Smooth muscle cell of the brain vasculature (primary cell): ENCODE measurements around the gene U2AF2.

Source experiments
- DNase-seq: peaks from one replicate; pipeline ENCODE4 v3.0.0-alpha.2; 2012; ENCODE audit warnings: low read depth, low spot score

The U2AF2 gene

DNA sequence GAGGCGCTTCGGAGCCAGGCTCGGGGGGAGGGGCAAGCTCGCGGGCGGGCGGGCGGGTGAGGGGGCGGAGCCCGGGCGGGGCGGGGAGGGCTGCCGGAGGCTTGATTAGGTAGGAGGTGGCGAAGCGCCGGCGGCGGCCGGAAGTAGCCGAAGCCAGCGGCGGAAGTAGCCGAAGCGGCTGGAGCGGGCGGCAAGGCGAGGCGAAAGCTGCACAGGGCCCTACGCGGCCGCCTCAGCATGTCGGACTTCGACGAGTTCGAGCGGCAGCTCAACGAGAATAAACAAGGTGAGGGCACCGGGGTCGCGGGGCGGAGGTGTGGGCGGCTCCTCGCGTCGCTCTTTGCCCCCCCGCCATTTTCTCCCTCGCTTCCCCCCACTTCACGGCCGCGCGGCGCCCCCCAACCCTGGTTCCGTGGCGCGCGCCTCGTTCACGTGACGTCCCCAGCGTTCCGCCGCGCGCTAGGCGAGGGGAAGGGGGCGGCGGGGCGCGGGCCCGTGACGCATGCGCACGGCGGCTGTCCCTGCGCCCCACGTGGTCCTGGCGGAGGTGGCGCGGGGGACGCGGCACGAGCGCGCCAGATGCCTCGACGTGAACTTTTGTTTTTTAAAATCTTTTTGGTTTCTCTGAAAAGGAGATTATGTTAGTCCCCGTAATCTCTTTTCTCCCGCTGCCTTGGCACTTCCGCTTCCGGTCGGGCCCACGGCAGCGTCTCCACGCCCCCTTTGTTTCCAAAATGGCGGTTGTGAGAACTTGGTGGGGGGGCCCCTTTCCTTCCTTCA lies at the start of gene U2AF2:
Gene U2AF2 (plus strand): TSS at position 168 of the 780 bp plus-strand sequence. CDS start 70 bp downstream, at position 238.
- DNase-seq: no peak

DNA sequence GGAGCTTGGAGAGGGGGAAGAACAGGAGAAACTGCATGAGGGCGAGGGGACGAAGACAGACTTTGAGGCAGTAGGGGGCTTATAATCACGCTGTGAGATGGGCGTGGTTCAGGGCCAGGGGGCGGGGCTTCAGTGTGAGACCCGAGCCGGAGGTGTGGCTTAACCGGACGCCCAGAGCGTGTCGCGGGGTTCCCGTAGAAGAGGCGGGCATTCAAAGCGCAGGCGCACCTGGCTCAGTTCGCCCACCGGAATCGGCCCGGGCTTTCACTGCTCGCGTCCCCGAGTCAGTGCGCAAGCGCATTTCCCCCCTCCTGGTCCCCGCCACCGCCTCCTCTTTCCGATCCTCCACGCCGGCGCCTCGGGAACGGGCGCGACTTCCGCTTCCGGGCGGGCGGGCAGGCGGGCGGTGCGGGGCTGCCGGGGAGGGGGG lies 49.6 kb upstream of the U2AF2 start:
- DNase-seq: peak; percentile 91

DNA sequence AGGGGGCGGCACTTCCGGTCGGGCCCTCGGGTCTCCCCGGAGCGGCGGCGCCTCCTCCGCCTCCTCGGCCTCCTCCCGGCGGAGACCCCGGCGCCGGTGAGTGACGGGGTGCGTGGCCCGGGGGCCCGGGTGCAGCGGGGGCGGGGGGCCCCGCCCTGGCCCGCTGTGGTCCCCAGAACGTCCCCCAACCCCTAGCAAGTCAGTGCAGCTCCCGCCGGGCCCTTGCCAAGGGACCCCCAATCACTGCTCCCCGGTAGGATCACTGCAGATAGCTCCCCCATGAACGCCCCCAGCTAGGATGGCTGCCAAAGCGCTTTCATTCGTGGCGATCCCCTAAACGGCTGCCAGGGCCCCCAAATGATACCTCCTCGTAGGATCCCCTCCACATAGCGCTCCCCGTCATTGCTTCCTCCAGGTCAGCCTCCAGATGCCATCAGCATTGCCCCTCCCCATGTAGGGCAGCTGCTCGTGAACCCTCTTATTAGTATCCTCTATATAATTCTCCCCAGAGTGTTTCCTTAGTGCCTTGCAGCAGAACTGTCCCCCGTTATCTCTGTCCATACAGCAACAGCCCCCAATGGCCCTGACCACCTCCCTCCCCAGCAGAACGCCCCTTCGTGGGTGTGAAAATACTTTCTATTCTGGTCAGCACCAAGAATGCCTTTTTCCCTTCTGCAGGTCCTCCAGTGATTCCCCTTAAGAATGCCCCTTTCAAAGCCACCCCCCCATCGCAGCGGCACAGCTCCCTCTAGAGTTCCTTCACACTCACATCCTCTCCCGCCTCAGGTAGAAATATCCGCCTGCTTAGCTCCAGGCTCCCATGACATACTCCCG lies 49.0 kb upstream of the U2AF2 start, which contains the start of gene ZNF865:
Gene ZNF865 (plus strand): TSS at position 11 of the 834 bp plus-strand sequence. CDS start 7,972 bp downstream, outside the sequence.
- DNase-seq: peak; percentile 67

DNA sequence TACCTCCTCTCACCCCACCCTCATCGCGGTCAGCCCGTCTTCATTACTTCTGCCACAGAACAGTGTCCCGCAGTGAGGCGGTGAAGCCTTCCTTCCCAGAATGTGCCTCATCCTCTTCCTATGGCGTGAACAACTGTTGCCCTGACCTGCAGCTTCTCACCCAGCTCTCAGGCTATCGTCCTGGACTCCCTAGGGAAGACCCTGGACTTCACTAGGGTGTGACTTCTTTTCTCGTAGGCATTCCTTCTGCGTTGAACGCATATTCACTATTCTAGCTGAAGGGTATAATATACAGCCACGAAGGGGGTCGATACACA lies 48.4 kb upstream of the U2AF2 start:
- DNase-seq: no peak

DNA sequence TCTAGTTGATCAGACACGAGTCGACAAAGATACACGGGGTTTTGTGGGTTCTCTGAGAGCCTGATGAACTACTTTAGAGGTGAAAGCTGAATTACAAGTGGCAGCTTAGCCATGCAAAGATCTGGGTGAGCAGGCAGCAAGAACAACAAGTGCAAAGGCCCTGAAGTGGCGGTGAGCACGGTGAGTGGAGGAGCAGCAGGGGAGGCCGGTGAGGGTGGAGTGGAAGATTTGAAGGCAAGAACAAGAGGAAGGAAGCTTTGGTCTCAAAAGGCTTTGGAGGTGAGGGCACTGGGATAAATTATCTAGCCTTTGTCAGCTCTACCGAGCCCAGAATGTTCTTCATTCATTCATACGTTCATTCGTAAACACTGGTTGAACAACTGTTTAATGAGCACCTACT lies 48.0 kb upstream of the U2AF2 start:
- no peak for DNase-seq

DNA sequence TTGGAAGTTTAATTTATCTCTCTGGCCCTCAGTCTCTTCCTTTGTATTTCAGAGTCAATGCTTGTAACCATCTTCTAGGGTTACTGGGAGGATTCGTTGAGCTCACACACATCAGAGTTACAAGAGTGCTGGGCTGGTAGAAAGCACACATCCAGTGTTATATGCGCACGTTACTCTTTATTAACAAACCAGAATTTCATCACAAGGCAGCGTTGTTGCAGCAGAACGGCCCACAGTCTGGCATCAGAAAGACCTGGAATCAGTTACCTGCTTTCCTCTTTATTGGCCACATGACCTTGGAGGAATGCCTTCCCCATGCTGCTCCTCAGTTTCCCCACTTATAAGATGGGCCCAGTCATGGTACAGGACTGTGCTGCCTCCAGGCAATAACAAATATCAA lies 45.5 kb upstream of the U2AF2 start:
- DNase-seq: no peak

DNA sequence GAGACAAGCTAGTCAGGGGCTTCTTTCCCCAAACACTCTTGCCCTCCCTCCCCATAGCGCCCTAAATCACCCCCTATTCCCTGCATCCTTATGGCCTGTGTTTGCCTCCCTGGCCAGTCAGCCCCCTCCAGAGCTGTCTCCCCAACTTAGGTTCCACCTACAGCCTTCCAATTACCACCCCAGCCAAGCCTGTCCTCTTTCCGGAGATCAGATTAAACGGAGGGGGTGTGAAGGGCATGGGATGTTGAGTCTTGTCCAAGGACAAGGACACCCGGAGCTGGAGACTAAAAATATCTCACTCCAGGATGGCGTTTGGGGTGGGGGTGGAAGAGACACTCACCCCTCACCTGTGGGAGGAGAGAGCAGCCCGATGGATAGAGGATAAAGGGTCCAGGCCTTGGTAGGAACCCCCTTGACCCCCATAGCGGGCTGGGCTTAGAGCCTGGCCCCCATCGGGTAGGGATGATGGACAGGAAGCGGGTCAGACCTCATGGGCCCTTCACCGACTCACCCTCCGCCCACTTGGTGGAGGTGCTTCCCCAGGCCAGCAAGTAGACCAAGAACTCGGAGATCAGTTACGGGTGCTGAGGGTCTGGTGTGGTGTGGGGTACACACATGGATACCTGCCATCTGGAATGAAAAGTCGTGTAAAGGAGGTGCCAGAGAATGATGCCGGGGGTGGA lies 43.4 kb upstream of the U2AF2 start:
- DNase-seq: no peak

DNA sequence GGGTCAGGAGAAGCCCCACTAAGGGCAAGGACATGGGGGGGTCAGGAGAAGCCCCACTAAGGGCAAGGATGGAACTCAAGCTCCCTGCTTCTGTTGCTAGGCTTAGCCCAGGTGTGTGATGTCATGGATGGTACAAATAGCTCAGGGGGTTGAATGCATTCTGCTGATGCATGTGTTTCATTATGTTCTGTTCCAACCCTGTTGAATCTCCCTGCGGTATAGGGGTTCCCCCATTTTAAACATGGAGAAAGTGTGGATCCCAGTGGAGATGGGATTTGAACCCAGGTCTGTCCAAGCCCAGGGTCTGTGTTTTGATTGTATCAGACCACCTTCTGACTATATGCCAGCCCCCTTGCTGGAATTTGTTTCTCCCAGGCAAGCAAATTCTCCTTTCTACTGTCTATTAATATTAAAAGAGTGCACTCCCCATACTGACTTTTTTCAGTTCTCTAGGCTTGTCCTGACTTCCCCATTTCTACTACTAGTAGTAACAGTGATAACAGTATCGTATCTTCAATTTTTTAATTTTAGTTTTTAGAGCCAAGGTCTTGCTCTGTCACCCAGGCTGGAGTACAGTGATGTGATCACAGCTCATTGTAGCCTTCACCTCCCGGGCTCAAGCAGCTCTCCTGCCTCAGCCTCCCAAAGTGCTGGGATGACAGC lies 42.7 kb upstream of the U2AF2 start:
- DNase-seq: no peak

DNA sequence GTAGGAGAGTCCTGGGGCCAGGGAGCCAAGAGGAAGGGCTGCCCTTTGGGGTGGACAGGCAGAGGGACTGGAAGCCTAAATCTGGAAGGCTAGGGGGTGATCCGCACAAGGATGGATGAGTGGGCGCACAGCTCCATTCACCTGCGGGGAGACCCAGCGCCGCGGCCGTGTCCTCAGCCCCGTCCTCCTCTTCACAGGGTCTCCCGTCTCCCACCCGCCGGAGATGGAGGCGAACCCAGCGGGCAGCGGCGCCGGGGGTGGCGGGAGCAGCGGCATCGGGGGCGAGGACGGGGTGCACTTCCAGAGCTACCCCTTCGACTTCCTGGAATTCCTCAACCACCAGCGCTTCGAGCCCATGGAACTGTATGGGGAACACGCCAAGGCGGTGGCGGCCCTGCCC lies 41.4 kb upstream of the U2AF2 start:
- no peak for DNase-seq

DNA sequence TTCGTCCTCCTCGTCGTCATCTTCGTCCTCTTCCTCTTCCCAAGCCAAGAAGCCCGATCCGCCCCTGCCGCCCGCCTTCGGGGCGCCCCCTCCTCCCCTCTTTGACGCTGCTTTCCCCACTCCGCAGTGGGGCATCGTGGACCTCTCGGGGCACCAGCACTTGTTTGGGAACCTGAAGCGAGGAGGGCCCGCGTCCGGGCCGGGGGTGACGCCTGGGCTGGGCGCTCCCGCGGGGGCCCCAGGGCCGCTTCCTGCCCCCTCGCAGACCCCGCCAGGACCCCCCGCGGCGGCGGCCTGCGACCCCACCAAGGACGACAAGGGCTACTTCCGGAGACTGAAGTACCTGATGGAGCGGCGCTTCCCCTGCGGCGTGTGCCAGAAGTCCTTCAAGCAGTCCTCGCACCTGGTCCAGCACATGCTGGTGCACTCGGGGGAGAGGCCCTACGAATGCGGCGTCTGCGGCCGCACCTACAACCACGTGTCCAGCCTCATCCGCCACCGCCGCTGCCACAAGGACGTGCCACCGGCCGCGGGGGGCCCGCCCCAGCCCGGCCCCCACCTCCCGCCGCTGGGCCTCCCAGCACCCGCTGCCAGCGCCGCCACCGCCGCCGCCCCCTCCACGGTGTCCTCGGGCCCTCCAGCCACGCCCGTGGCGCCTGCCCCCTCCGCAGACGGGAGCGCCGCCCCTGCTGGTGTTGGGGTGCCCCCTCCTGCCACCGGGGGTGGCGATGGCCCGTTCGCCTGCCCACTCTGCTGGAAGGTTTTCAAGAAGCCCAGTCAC lies 40.7 kb upstream of the U2AF2 start:
- no peak for DNase-seq

DNA sequence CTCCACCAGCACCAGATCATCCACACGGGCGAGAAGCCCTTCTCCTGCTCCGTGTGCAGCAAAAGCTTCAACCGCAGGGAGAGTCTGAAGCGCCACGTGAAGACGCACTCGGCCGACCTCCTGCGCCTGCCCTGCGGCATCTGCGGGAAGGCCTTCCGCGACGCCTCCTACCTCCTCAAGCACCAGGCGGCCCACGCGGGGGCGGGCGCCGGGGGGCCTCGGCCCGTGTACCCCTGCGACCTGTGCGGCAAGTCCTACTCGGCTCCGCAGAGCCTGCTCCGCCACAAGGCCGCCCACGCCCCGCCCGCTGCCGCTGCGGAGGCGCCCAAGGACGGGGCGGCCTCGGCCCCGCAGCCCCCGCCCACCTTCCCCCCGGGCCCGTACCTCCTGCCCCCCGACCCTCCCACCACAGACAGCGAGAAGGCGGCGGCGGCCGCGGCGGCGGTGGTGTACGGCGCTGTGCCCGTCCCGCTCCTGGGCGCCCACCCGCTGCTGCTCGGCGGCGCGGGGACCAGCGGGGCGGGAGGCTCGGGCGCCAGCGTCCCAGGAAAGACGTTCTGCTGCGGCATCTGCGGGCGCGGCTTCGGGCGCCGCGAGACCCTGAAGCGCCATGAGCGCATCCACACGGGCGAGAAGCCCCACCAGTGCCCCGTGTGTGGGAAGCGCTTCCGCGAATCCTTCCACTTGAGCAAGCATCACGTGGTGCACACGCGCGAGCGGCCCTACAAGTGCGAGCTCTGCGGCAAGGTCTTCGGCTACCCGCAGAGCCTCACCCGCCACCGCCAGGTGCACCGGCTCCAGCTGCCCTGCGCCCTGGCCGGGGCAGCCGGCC lies 39.9 kb upstream of the U2AF2 start:
- no peak for DNase-seq

DNA sequence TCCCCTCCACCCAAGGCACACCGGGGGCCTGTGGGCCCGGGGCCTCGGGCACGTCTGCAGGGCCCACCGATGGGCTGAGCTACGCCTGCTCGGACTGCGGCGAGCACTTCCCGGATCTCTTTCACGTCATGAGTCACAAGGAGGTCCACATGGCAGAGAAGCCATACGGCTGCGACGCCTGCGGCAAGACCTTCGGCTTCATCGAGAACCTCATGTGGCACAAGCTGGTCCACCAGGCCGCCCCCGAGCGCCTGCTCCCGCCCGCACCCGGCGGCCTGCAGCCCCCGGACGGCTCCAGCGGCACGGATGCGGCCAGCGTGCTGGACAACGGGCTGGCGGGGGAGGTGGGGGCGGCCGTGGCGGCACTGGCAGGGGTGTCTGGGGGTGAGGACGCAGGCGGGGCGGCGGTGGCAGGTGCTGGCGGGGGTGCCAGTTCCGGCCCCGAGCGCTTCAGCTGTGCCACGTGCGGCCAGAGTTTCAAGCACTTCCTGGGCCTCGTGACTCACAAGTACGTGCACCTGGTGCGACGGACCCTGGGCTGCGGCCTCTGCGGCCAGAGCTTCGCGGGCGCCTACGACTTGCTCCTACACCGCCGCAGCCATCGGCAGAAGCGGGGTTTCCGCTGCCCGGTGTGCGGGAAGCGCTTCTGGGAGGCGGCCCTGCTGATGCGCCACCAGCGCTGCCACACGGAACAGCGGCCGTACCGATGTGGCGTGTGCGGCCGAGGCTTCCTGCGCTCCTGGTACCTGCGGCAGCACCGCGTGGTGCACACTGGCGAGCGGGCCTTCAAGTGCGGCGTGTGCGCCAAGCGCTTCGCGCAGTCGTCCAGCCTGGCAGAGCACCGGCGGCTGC lies 39.1 kb upstream of the U2AF2 start:
- DNase-seq: no peak

DNA sequence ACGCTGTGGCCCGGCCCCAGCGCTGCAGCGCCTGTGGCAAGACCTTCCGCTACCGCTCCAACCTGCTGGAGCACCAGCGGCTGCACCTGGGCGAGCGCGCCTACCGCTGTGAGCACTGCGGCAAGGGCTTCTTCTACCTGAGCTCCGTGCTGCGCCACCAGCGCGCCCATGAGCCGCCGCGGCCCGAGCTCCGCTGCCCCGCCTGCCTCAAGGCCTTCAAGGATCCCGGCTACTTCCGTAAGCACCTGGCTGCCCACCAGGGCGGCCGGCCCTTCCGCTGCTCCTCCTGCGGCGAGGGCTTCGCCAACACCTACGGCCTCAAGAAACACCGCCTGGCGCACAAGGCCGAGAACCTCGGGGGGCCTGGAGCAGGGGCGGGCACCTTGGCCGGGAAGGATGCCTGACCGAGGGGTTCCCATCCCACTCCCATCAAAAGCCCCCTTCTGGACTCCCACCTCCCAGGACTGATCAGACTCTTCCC lies 38.4 kb upstream of the U2AF2 start:
- DNase-seq: no peak

DNA sequence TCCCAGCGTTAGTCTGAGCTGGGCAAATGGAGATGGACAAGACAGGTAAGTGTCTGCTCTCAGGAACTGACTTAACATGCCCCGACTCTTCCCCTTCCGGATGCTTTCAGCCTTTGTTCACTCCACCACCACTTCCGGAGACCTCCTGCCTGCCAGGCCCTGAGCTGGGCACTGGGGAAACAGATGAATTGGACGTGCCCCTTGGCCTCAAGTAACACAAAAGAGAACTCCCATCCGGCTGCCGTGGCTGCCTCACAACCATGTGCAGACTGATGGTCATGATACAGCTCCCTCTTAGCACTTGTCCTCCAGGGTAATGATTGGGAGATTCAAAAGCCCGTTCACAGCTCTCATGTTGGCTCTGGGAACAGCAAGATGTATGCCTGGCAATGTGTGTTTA lies 37.4 kb upstream of the U2AF2 start:
- DNase-seq: no peak

DNA sequence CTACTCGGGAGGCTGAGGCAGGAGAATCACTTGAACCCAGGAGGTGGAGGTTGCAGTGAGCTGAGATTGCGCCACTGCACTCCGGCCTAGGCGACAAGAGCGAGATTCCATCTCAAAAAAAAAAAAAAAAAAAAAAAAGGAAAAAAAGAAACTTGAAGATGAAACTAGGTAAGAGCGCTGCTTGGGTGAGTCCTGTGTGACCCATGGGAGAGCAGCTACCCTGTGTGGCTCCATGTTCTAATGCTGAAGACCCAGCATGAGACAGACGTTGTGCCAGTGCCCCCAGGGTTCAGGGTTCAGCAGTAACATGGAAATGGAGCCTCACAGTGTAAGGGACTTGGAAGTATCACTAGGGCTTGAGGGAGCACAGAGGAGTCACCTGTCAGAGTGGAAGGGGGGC lies 36.4 kb upstream of the U2AF2 start:
- no peak for DNase-seq

DNA sequence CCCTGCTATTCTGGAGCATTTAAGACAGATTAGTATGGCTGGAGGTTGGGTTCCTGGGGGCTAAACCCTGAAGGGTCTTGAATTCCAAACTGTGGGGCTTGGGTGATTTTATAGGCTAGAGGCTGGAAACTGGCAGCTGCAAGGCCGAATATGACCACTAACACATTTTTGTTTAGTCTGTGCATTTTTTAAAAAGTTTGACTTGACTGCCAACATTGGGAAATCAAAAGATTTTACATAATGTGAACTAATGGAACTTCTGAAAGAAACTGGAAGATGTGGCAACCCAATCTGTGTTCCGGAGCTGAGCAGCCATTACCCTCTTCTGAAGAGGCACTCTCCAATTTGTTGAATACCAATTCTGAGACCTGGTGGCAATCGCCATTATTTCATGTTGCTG lies 35.5 kb upstream of the U2AF2 start:
- DNase-seq: no peak

DNA sequence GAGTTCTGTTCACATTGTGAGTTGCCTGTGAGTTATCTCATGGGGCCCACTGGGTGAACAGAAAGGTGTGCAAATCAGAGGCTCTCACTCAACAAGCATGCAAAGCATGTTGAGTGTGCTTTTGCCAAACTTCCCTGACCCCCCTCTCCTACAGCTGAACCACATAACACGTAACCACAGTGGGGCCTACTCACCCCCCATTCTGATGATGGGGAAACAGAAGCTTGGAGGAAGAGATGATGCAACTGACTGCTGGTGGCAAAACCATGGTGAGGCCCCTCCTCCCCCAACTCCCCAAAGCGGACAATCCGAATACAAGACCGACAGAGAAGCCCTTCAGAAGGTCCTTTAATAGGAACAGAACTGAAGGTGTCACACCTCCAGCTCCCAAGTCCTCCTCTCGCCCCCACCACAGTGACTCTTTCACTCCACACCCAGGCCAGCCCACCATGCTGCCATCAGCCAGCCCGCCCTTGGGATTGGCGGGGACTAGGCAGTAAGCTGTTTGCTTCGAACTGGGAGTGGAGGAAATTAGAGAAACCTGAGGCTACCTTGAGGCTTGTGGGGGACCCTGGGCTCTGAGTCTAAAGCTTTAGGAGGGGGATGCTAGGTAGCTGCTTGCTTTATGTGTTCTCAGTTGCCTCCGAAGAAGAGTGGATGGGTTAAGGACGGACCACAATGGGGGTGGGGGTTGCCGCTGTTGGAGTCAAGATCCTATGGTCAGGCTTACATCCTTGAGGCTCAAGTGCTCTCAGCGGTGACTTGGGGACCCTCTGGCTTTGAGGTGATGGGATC lies 34.2 kb upstream of the U2AF2 start:
- DNase-seq: no peak

DNA sequence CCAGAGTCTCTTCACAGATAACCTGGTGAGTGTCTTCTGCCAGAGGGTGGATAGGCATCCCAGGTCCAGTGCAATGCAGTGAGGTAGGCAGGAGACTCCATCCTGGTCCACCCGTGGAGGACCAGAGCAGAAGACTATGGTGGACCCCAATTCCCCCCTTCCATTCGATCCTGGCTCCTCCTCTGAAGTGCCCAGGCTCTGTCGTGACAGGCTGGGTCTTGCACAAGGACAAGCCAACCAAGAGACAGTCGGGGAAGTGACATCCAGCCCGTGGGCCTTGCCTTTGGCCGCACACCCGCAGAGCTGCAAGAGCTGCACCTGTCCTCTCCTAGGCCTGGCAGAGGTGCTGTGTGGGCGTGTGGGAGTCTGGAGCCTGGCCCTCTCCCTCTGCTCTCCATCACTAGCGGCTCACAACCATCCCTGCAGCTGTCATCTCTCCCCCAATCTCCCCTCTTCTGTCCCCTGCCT lies 33.6 kb upstream of the U2AF2 start:
- DNase-seq: no peak
